ENCODE data around the gene NUDT16. TPM values are rescaled to one million over a fixed set of nuclear protein-coding genes. Genes with fewer than 3 reads are reported as not detected.
A peak's percentile ranks its signal among the peaks of the same experiment; 100 is the strongest.
"Not testable (repeated sequence)": the region's sequence is repeated elsewhere in the genome, so short reads cannot be mapped to it uniquely, and the experiment has no call there.

The NUDT16 gene
- total and polyA plus RNA-seq, 12 donors = 26.7 to 44.1 (median 38.5) TPM

- no peaks in the 10 kb centered on the region for H3K36me3 ChIP-seq
- TF ChIP-seq CTCF (IDR thresholded peaks at IDR 0.05) = no peak
- peak overlapping the region in 3 of 10 donors; percentile 56 to 66 (median 61) for H3K4me3 ChIP-seq
- H3K9me3 ChIP-seq = no peaks in the 10 kb centered on the region
- intact Hi-C loops (cut with DNase I) = loop anchor here in 1 of 10 donors (10.0 kb wide), 1 partner anchor 145 kb away; the partner anchor contains the start of gene MRPL3
- no peak for ATAC-seq
- WGBS, 2 donors = 47 to 72% methylated on average over 4 of the region's 4 CpGs
- DNase-seq = no peak
- H3K27ac ChIP-seq = peak overlapping the region in 5 of 10 donors; percentile 12 to 92 (median 86)
- H3K27me3 ChIP-seq = no peaks in the 10 kb centered on the region
- peaks cover 0 to 33% (median 13%) of the 10 kb centered on the region in 9 donors for H3K4me1 ChIP-seq
Measured at GRCh38 chr3:131360191-131360755, 21.3 kb upstream of the NUDT16 start.

GRCh38 chr3:131361066-131361463 lies 20.5 kb upstream of the NUDT16 start:
- H3K36me3 ChIP-seq, DNase-seq, H3K27me3 ChIP-seq, H3K9me3 ChIP-seq: not testable (repeated sequence)
- peak; percentile 3 to 36 (median 20) for ATAC-seq
- Histone ChIP-seq H3K27ac (peak overlapping the region in 9 of 10 donors; percentile 80 to 92 (median 88)), H3K4me1 (peaks cover 0 to 33% (median 13%) of the 10 kb centered on the region in 9 donors), H3K4me3 (peak overlapping the region in 9 of 10 donors; percentile 34 to 66 (median 57))
- intact Hi-C loops (cut with DNase I) = loop anchor here in 1 of 10 donors (10.0 kb wide), 1 partner anchor 144 kb away; the partner anchor contains the start of gene MRPL3
- WGBS, 2 donors = 72 to 79% methylated on average over 7 of the region's 7 CpGs

- H3K27ac ChIP-seq = peak overlapping the region; percentile 4 to 92 (median 87)
- intact Hi-C loops (cut with DNase I) = loop anchor here in 1 of 10 donors (10.0 kb wide), 1 partner anchor 143 kb away; the partner anchor contains the start of gene MRPL3
- H3K27me3 ChIP-seq = no peaks in the 10 kb centered on the region
- DNase-seq (peak; percentile 80 to 86), ATAC-seq (peak; percentile 92 to 98 (median 95))
- no peaks in the 10 kb centered on the region for H3K36me3 ChIP-seq
- no peaks in the 10 kb centered on the region for H3K9me3 ChIP-seq
- 4 to 7% methylated on average over 61 to 64 of the region's 64 CpGs for WGBS, 2 donors
- no peak for TF ChIP-seq CTCF (IDR thresholded peaks at IDR 0.05)
- H3K4me3 ChIP-seq = peak overlapping the region; percentile 34 to 66 (median 56)
- peaks cover 0 to 33% (median 13%) of the 10 kb centered on the region in 9 donors for H3K4me1 ChIP-seq
Measured at GRCh38 chr3:131361464-131362421, 19.8 kb upstream of the NUDT16 start.

- ATAC-seq = no peak
- TF ChIP-seq CTCF (IDR thresholded peaks at IDR 0.05) = no peak
- DNase-seq = no peak
- Histone ChIP-seq H3K27ac (no peak overlapping the region), H3K27me3 (no peaks in the 10 kb centered on the region), H3K9me3 (no peaks in the 10 kb centered on the region), H3K36me3 (no peaks in the 10 kb centered on the region), H3K4me3 (no peak overlapping the region), H3K4me1 (peaks cover 0 to 24% (median 13%) of the 10 kb centered on the region in 9 donors)
- intact Hi-C loops (cut with DNase I) = loop anchor here in 1 of 10 donors (10.0 kb wide), 1 partner anchor 142 kb away; the partner anchor contains the start of gene MRPL3
- 71 to 93% methylated on average over 3 of the region's 3 CpGs for WGBS, 2 donors
Measured at GRCh38 chr3:131363275-131363674, 18.3 kb upstream of the NUDT16 start.

Measured in heart right ventricle (tissue), 16 donors.